Neural crest cell (in vitro differentiated cells): ENCODE data around the gene PRKAR1A. TPM values are rescaled to one million over a fixed set of nuclear protein-coding genes. Genes with fewer than 3 reads are reported as not detected.

ENCODE experiments used
- DNase-seq: peaks from one replicate; pipeline ENCODE4 v3.0.0; 2021; ENCODE audit warnings: low read depth, mixed read lengths, low spot score
- H3K27ac Mint-ChIP-seq: one replicate; pipeline ENCODE4 v1.8.0; 2021; ENCODE audit warnings: mild to moderate bottlenecking, mixed read lengths; ENCODE audit not compliant: unreplicated experiment
- H3K27me3 Mint-ChIP-seq: 2 replicates; pipeline ENCODE4 v1.8.0; 2021; ENCODE audit warnings: low read depth, mild to moderate bottlenecking, mixed read lengths
- H3K36me3 Mint-ChIP-seq: 2 replicates; pipeline ENCODE4 v1.8.0; 2021; ENCODE audit warnings: low read depth, mild to moderate bottlenecking, mixed read lengths
- H3K4me1 Mint-ChIP-seq: 2 replicates; pipeline ENCODE4 v1.8.0; 2021; ENCODE audit warnings: mixed read lengths
- H3K4me3 Mint-ChIP-seq: one replicate; pipeline ENCODE4 v1.8.0; 2021; ENCODE audit warnings: mild to moderate bottlenecking, mixed read lengths
- H3K9me3 Mint-ChIP-seq: 2 replicates; pipeline ENCODE4 v1.8.0; 2021; ENCODE audit warnings: mixed read lengths
- total RNA-seq: library from RNA; stranded (reverse); gene quantifications from 2 replicates; pipeline ENCODE4 v1.2.1, GENCODE V29; 2021
- TF ChIP-seq, protein P1 (sequence below): fragments of 200-600 bp; sonication (generic); conservative IDR thresholded peaks from 2 replicates; pipeline ENCODE4 v1.5.0; 2021; ENCODE audit warnings: antibody characterized with exemption, mild to moderate bottlenecking

PRKAR1A gene
- total RNA-seq, 1 donor from 2014 or later: 250 TPM

- Mint-ChIP-seq H3K27ac (no peak overlapping the region), H3K36me3 (peaks cover 30% of the 10 kb centered on the region), H3K4me1 (peaks cover 4% of the 10 kb centered on the region), H3K4me3 (no peak overlapping the region), H3K9me3 (no peaks in the 10 kb centered on the region), H3K27me3 (no peaks in the 10 kb centered on the region)
- TF ChIP-seq, protein P1, sequence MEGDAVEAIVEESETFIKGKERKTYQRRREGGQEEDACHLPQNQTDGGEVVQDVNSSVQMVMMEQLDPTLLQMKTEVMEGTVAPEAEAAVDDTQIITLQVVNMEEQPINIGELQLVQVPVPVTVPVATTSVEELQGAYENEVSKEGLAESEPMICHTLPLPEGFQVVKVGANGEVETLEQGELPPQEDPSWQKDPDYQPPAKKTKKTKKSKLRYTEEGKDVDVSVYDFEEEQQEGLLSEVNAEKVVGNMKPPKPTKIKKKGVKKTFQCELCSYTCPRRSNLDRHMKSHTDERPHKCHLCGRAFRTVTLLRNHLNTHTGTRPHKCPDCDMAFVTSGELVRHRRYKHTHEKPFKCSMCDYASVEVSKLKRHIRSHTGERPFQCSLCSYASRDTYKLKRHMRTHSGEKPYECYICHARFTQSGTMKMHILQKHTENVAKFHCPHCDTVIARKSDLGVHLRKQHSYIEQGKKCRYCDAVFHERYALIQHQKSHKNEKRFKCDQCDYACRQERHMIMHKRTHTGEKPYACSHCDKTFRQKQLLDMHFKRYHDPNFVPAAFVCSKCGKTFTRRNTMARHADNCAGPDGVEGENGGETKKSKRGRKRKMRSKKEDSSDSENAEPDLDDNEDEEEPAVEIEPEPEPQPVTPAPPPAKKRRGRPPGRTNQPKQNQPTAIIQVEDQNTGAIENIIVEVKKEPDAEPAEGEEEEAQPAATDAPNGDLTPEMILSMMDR: no peak
- DNase-seq: no peak
Measured at GRCh38 chr17:68539548-68540467, 27.6 kb downstream of the PRKAR1A start.

DNA sequence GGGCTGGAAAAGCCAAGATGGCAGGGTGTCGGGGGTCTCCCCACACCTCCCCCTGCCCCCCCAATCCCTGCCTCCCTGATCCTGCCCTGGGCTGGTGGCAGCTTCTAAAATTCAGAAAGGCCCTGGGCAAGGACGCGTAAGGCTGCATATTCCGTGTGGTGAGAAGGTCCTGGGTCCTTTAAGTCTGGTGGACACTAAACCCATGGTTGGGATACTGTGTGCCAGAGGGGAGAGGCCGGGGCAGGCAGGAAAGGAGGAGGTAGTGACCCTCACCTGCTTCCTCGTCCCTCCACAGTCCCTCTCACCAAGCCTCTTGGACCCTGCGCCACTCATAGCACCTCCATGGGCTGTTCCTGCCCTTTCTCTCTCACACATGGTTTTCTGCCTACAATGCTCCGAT is 28.8 kb downstream of the PRKAR1A start:
- TF ChIP-seq, protein P1: no peak
- Mint-ChIP-seq H3K27ac (no peak overlapping the region), H3K9me3 (no peaks in the 10 kb centered on the region), H3K27me3 (no peaks in the 10 kb centered on the region), H3K36me3 (peaks cover 28% of the 10 kb centered on the region), H3K4me3 (no peak overlapping the region), H3K4me1 (peaks cover 4% of the 10 kb centered on the region)
- DNase-seq: no peak

DNA sequence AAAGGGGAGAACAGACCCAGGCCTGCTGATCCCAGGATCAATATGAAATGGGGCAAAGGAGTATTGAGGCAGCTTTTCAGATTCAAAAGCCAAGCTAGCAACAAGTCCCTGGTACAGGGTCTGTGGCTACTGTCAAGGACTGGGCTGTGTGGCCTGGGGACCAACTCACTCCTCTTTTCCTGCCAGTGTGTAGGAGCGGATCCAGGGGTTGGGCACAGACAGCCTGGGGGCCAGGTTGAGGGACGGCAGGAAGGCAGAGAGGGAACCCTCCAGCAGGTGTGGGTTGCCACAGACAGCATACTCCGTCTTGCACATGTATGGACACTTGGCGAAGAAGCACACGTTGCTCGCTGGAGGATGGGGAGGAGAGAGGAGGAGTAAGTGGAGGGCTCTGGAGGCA is 29.6 kb downstream of the PRKAR1A start:
- no peaks in the 10 kb centered on the region for H3K27me3 Mint-ChIP-seq
- peaks cover 31% of the 10 kb centered on the region for H3K36me3 Mint-ChIP-seq
- H3K4me3 Mint-ChIP-seq: peak overlapping the region; percentile 49
- no peak for DNase-seq
- no peak overlapping the region for H3K27ac Mint-ChIP-seq
- peaks cover 4% of the 10 kb centered on the region for H3K4me1 Mint-ChIP-seq
- no peaks in the 10 kb centered on the region for H3K9me3 Mint-ChIP-seq
- TF ChIP-seq, protein P1: no peak

DNA sequence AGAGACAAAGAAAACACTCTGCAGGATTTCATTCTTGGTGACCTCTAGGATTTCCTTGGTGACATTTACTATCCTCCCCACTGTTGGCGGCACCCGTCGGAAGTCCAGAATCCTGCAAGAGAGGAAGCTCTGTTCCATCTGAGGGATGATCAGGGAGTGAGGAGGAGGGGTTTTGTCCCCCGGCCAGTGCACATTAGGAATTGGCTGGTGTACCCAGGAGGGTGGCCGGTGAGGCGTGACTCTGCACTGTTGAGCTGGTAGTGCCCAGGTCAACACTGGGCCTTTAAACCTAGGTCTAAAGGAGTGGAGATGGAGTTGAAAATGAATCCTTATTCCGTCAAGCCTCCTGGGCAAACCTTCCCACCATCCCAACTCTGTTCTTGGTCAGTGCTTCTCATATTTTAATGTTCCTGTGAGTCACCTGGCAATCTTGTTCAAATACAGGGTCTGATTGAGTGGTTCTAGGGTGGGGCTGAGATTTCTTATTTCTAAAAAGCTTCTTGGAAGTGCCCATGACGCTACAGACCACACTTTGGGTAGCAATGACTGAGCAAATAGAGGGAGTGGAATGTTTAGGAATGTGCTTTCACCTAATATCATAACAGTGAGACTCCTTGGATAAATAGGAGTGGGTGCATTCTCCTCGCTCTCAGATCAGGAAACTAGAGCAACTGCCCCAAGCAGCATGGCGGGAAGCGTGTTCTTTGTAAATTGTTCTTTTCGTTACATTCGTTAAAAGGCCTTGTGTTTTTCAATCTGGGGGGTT is 30.7 kb downstream of the PRKAR1A start:
- peaks cover 32% of the 10 kb centered on the region for H3K36me3 Mint-ChIP-seq
- no peak overlapping the region for H3K27ac Mint-ChIP-seq

More for the DNA sequence above, 30.7 kb downstream of the PRKAR1A start:
- Mint-ChIP-seq H3K27me3 (no peaks in the 10 kb centered on the region), H3K4me3 (no peak overlapping the region), H3K4me1 (peaks cover 4% of the 10 kb centered on the region), H3K9me3 (no peaks in the 10 kb centered on the region)
- DNase-seq: no peak
- TF ChIP-seq, protein P1: no peak
